GM12872 (cell line): ENCODE results near the gene CCDC28A.

ENCODE experiments used
- CTCF ChIP-seq: IDR thresholded peaks from 3 replicates; pipeline ENCODE4 v1.5.1; 2011; ENCODE audit warnings: low read depth, mild to moderate bottlenecking, low read length, moderate library complexity; ENCODE audit not compliant: insufficient read depth

CCDC28A gene

GRCh38 chr6:138773177-138774091 lies at the start of gene CCDC28A:
CCDC28A (plus strand) TSS chr6:138773769; CDS start chr6:138776121, 2,352 bp downstream.
- TF ChIP-seq CTCF = no peak

- no peak for TF ChIP-seq CTCF
Observed at GRCh38 chr6:138724015-138724414, 49.6 kb upstream of the CCDC28A start.

- TF ChIP-seq CTCF = no peak
Observed at GRCh38 chr6:138726066-138726756, 47.4 kb upstream of the CCDC28A start.

- no peak for TF ChIP-seq CTCF
Observed at GRCh38 chr6:138726757-138727097, 46.8 kb upstream of the CCDC28A start.

GRCh38 chr6:138727182-138727581 lies 46.4 kb upstream of the CCDC28A start:
- no peak for TF ChIP-seq CTCF

GRCh38 chr6:138728662-138729061 lies 44.9 kb upstream of the CCDC28A start:
- no peak for TF ChIP-seq CTCF

GRCh38 chr6:138734585-138734984 lies 39.0 kb upstream of the CCDC28A start:
- no peak for TF ChIP-seq CTCF
